Lower lobe of right lung (tissue), 2 donors: ENCODE data around the gene ARMH3. TPM values are rescaled to one million over a fixed set of nuclear protein-coding genes. Genes with fewer than 3 reads are reported as not detected.
A peak's percentile ranks its signal among the peaks of the same experiment; 100 is the strongest.

Experiments used
- ATAC-seq, 2 donors: fragments of 200-7000 bp; cut with Tn5 transposase; one replicate each; pipeline ENCODE4 v1.9.1; 2020 to 2022; ENCODE audit warnings: mild to moderate bottlenecking in 2 of 2, moderate library complexity in 2 of 2
- DNase-seq: peaks from one replicate; pipeline ENCODE4 v3.0.0-alpha.2; 2020
- H3K27ac ChIP-seq: fragments of 200-600 bp; one replicate; pipeline ENCODE4 v1.8.0; 2022
- H3K27me3 ChIP-seq: fragments of 200-600 bp; one replicate; pipeline ENCODE4 v1.8.0; 2022; ENCODE audit warnings: low read depth
- H3K36me3 ChIP-seq: fragments of 200-600 bp; one replicate; pipeline ENCODE4 v1.8.0; 2022; ENCODE audit warnings: mild to moderate bottlenecking
- H3K4me1 ChIP-seq: fragments of 200-600 bp; one replicate; pipeline ENCODE4 v1.8.0; 2022
- H3K4me3 ChIP-seq: fragments of 200-600 bp; one replicate; pipeline ENCODE4 v1.8.0; 2022; ENCODE audit warnings: mild to moderate bottlenecking
- H3K9me3 ChIP-seq: fragments of 200-600 bp; one replicate; pipeline ENCODE4 v1.8.0; 2022
- intact Hi-C: fragments of 100-400 bp; cut with DNase I; formaldehyde crosslinking; loops from one replicate; pipeline ENCODE4 v1.11.0; 2022
- total RNA-seq: library from RNA; stranded (reverse); fragmentation: NEBNext Ultra II Directional; extraction: Animal tissue kit (Norgen Biotek cat#: 25700); gene quantifications from one replicate; pipeline ENCODE4 v1.2.1, GENCODE V29; 2021
- TF ChIP-seq, protein P1 (sequence below): fragments of 200-600 bp; IDR thresholded peaks from one replicate; pipeline ENCODE4 v1.8.0; 2022; ENCODE audit warnings: antibody characterized with exemption, mild to moderate bottlenecking
- donor health status: DM: no; HTN: yes; CAD: no; lungs with severe emphysema.

ARMH3 gene
- total RNA-seq, 1 donor from 2014 or later, result 38.6 TPM

DNA sequence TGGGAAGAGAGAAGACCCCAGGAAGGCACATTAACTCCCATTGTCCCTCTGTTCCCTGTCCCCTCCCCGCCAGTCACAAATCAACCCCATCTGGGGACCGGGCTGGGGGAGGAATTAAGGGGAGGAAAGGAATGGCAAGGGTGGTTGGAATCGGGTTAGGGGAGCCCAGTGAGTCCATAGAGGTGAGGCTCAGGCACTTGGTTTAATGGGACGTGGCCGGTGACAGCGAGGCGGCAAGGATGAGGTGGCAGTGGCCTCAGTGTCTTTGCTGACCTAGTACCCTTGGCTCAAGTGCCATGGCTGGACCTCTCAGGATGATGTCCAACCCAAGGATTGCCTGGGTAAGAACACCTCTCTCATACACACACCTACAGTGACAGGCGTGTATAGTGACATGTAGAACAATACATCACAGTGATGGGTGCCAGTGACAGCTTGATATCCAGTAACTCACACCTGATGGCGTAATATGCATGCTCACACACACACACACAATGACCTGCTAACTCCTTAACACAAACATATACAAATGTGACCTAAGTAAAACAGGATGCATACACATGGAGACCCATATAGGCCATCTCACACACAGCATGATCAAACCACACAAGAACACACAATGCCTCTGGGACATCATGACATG lies 224.7 kb downstream of the ARMH3 start:
- Histone ChIP-seq H3K27me3 (no peaks in the 10 kb centered on the region), H3K27ac (peak overlapping the region; percentile 61), H3K36me3 (no peaks in the 10 kb centered on the region), H3K4me3 (peak overlapping the region; percentile 61), H3K4me1 (peaks cover 47% of the 10 kb centered on the region), H3K9me3 (no peaks in the 10 kb centered on the region)
- ATAC-seq (no peak), DNase-seq (peak; percentile 38)
- TF ChIP-seq, protein P1, sequence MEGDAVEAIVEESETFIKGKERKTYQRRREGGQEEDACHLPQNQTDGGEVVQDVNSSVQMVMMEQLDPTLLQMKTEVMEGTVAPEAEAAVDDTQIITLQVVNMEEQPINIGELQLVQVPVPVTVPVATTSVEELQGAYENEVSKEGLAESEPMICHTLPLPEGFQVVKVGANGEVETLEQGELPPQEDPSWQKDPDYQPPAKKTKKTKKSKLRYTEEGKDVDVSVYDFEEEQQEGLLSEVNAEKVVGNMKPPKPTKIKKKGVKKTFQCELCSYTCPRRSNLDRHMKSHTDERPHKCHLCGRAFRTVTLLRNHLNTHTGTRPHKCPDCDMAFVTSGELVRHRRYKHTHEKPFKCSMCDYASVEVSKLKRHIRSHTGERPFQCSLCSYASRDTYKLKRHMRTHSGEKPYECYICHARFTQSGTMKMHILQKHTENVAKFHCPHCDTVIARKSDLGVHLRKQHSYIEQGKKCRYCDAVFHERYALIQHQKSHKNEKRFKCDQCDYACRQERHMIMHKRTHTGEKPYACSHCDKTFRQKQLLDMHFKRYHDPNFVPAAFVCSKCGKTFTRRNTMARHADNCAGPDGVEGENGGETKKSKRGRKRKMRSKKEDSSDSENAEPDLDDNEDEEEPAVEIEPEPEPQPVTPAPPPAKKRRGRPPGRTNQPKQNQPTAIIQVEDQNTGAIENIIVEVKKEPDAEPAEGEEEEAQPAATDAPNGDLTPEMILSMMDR, result no peak
- intact Hi-C loops, result no loop called here

- no peaks in the 10 kb centered on the region for H3K36me3 ChIP-seq
- TF ChIP-seq, protein P1, result no peak
- no peaks in the 10 kb centered on the region for H3K9me3 ChIP-seq
- no peaks in the 10 kb centered on the region for H3K27me3 ChIP-seq
- intact Hi-C loops, result no loop called here
- peak overlapping the region; percentile 61 for H3K27ac ChIP-seq
- peaks cover 40% of the 10 kb centered on the region for H3K4me1 ChIP-seq
- H3K4me3 ChIP-seq, result peak overlapping the region; percentile 61
- DNase-seq (peak; percentile 95), ATAC-seq (peak; percentile 92 to 93)
Observed at GRCh38 chr10:101830322-101831168, 225.4 kb downstream of the ARMH3 start.

DNA sequence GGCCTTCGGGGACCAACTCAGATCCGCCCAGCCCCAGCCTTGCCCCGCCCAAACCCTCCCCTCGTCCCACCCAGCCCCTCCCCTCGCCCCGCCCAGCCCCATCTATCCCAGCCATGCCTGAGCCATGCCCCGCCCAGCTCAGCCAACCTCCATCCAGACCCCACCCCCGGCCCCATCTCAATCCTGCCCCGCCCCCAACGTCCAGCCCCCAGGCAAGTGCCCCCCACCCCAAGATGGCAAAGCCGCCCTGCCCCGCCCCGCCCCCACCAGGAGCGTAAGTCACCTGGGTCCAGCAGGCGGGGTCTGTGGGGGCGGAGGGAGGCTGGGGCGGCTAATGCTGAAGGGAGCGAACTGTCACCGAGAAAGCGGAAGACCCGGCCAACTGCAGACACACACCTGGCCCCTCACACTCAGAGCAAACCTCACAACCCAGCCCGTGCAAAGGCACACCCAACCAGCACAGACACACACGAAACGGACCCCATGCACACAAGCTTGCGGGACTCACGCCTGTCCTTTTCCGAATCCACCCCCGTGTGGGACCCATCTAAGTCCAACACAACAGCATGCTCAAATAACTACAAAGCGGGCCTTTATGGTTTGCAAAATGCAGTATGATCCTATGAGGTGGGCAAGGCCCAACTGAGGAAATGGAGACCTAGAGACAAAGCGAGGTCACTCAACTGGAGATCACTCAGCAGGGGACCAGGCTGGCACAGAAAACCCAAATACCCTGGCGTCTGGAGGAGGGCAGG lies 226.2 kb downstream of the ARMH3 start:
- peak; percentile 66 for DNase-seq
- peak overlapping the region; percentile 49 for H3K27ac ChIP-seq
- no peaks in the 10 kb centered on the region for H3K9me3 ChIP-seq
- TF ChIP-seq, protein P1, result no peak
- H3K27me3 ChIP-seq, result no peaks in the 10 kb centered on the region
- intact Hi-C loops, result no loop called here
- H3K36me3 ChIP-seq, result no peaks in the 10 kb centered on the region
- peak in 1 of 2 donors; percentile 5 for ATAC-seq
- peaks cover 33% of the 10 kb centered on the region for H3K4me1 ChIP-seq
- peak overlapping the region; percentile 61 for H3K4me3 ChIP-seq

- intact Hi-C loops, result no loop called here
- Histone ChIP-seq H3K4me1 (peaks cover 26% of the 10 kb centered on the region), H3K27ac (no peak overlapping the region), H3K9me3 (no peaks in the 10 kb centered on the region), H3K27me3 (no peaks in the 10 kb centered on the region), H3K36me3 (no peaks in the 10 kb centered on the region), H3K4me3 (peak overlapping the region; percentile 61)
- TF ChIP-seq, protein P1, result no peak
- ATAC-seq (no peak), DNase-seq (peak; percentile 53)
Observed at GRCh38 chr10:101828766-101829551, 227.0 kb downstream of the ARMH3 start.
